GM12865 (cell line): ENCODE results near the gene CFL2.

Source experiments
- DNase-seq: peaks from one replicate; pipeline ENCODE4 v3.0.0; 2010; ENCODE audit warnings: low read depth
- H3K4me3 ChIP-seq: 2 replicates; pipeline ENCODE4 v1.5.1; 2011; ENCODE audit warnings: mild to moderate bottlenecking, low read depth, low read length, control low read depth
- CTCF ChIP-seq: IDR thresholded peaks from 2 replicates; pipeline ENCODE4 v1.5.1; 2011; ENCODE audit warnings: low read length, control low read depth, low read depth, inconsistent platforms; ENCODE audit not compliant: insufficient read depth; ENCODE audit errors: missing control alignments

CFL2 gene

GRCh38 chr14:34711169-34711568, 3.2 kb downstream of the CFL2 start:
- peak; percentile 78 for DNase-seq
- no peak for TF ChIP-seq CTCF
- H3K4me3 ChIP-seq = peak overlapping the region; percentile 17

DNA sequence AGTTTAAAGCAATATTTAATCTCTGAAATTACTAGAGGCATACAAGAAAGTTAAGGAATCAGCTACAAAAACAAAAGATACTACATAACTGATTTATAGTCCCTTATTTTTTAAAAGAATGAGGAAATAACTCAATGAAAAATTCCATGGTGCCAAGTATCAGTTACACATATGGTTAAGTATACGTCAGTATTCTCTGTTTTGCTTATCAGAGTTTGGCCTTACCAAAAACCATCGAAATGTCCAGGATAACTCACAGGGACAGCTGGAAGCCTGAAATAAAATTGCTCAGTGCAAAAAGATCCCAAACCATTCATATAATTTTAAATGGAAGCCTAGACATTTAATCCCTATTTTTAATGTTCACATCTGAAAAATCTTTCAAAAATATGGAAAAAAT, 3.6 kb downstream of the CFL2 start:
- no peak for DNase-seq
- TF ChIP-seq CTCF = no peak
- peak overlapping the region; percentile 17; the same call in 1 of the 2 replicates for H3K4me3 ChIP-seq

GRCh38 chr14:34710006-34710405, 4.4 kb downstream of the CFL2 start:
- no peak for DNase-seq
- TF ChIP-seq CTCF = no peak
- no peak overlapping the region for H3K4me3 ChIP-seq

GRCh38 chr14:34707722-34708121, 6.7 kb downstream of the CFL2 start:
- no peak for TF ChIP-seq CTCF
- no peak overlapping the region for H3K4me3 ChIP-seq
- no peak for DNase-seq

GRCh38 chr14:34701808-34702207, 12.6 kb downstream of the CFL2 start:
- no peak for DNase-seq
- no peak for TF ChIP-seq CTCF

DNA sequence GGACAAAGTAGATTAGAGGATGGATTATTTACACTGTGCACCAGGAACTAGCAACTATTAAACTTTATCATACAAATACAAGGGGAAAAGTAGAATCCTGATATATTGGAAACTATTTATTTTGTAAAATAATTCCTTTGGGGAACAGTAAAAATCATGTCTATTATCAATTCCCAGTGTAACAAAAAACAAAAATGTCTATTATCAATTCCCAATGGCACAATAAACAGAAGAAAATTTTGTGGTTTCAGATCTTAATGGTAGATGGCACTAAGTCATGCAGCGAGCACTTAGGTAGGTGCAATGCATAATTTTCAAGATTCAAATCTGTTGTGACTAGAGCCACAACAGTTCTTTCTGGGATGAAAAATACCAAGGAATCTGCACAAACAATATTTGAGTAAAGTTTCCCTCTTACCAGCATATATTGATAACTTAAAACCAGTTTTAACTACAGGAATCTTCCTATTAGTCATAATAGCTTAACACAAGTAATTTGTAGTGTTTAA, 13.7 kb downstream of the CFL2 start:
- no peak overlapping the region for H3K4me3 ChIP-seq
- DNase-seq = no peak
- TF ChIP-seq CTCF = no peak

More at GRCh38 chr14:34701808-34702207, 12.6 kb downstream of the CFL2 start:
- no peak overlapping the region for H3K4me3 ChIP-seq
